K562 (cell line): Measurements from ENCODE around the gene FAM234A. TPM values are rescaled to one million over a fixed set of nuclear protein-coding genes. Genes with fewer than 3 reads are reported as not detected.

Source experiments
- MEF2A ChIP-seq: IDR thresholded peaks from 2 replicates; pipeline ENCODE4 v1.6.1; 2011; ENCODE audit warnings: low read depth, mild to moderate bottlenecking, low read length, moderate library complexity; ENCODE audit not compliant: control insufficient read depth
- NBN ChIP-seq: fragments of 450-650 bp; IDR thresholded peaks from 2 replicates; pipeline ENCODE4 v1.6.1; 2016; ENCODE audit warnings: low read depth, mild to moderate bottlenecking
- ZNF407 ChIP-seq: fragments of 450-650 bp; IDR thresholded peaks from 2 replicates; pipeline ENCODE4 v1.6.1; 2016; ENCODE audit warnings: low read depth
- polyA plus RNA-seq, 8 experiments: library from polyadenylated mRNA; depleted of rRNA in 4 of 8; stranded (reverse) in 5 of 8; unstranded in 3 of 8; fragments of >200 nt; fragmentation: Nextera tagmentation in 2 of 8; fragmentation: Illumina TruSeq in 1 of 8; extraction: Ambion mirVana in 2 of 8; extraction: Trizol in 1 of 8; gene quantifications; 2 replicates each; pipeline versions ENCODE4 v1.2.1 to v1.2.3, GENCODE V29; 2011 to 2014; ENCODE audit warnings: inconsistent platforms in 1 of 8, missing spikeins in 1 of 8
- total RNA-seq, 7 experiments: library from RNA; depleted of rRNA in 6 of 7; stranded (reverse); fragments of >200 nt in 6 of 7; fragmentation: Illumina TruSeq in 2 of 7; extraction: Trizol in 2 of 7; gene quantifications; 2 replicates each; pipeline versions ENCODE4 v1.2.1 to v1.2.3, GENCODE V29; 2011 to 2021; ENCODE audit warnings: low replicate concordance in 1 of 7
- TF ChIP-seq, protein P1 (sequence below): sonication (generic); formaldehyde crosslinking; IDR thresholded peaks from 2 replicates; pipeline ENCODE4 v1.8.0; 2023; ENCODE audit warnings: missing genetic modification reagents, mild to moderate bottlenecking, borderline replicate concordance
- TF ChIP-seq, protein P2 (sequence below): fragments of 250-450 bp; sonication (Bioruptor Pico); IDR thresholded peaks from 2 replicates; pipeline ENCODE4 v1.4.0; 2020; ENCODE audit warnings: mild to moderate bottlenecking, moderate library complexity, borderline replicate concordance

The FAM234A gene
- total and polyA plus RNA-seq, 9 of the 15 experiments (the other 6 are each of a cell fraction or from before 2014, with no cell fraction given) = 1.0 to 47.9 (median 15.0) TPM

DNA sequence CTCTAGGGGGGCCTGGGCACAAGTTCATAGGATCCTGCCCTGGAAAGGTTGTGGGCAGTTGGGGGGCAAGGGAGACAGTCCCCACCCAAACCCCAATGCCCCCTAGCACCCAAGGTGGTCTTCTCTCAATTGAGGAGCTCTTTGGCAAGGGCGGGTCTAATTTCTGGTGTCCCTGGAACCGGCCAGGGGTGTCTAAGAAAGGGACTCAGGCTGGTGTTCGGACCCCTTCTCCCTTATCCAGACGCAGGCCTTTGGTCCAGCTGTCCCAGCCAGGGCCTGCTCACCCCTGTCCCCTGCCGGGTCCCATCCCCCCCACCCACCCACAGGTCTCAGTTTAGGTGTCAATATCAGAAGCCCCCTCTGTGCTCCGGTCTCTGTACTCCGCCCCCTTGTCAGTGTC, 44.9 kb downstream of the FAM234A start (continued):
- TF ChIP-seq ZNF407 (no peak), NBN (no peak), MEF2A (no peak)
- TF ChIP-seq, protein P1, sequence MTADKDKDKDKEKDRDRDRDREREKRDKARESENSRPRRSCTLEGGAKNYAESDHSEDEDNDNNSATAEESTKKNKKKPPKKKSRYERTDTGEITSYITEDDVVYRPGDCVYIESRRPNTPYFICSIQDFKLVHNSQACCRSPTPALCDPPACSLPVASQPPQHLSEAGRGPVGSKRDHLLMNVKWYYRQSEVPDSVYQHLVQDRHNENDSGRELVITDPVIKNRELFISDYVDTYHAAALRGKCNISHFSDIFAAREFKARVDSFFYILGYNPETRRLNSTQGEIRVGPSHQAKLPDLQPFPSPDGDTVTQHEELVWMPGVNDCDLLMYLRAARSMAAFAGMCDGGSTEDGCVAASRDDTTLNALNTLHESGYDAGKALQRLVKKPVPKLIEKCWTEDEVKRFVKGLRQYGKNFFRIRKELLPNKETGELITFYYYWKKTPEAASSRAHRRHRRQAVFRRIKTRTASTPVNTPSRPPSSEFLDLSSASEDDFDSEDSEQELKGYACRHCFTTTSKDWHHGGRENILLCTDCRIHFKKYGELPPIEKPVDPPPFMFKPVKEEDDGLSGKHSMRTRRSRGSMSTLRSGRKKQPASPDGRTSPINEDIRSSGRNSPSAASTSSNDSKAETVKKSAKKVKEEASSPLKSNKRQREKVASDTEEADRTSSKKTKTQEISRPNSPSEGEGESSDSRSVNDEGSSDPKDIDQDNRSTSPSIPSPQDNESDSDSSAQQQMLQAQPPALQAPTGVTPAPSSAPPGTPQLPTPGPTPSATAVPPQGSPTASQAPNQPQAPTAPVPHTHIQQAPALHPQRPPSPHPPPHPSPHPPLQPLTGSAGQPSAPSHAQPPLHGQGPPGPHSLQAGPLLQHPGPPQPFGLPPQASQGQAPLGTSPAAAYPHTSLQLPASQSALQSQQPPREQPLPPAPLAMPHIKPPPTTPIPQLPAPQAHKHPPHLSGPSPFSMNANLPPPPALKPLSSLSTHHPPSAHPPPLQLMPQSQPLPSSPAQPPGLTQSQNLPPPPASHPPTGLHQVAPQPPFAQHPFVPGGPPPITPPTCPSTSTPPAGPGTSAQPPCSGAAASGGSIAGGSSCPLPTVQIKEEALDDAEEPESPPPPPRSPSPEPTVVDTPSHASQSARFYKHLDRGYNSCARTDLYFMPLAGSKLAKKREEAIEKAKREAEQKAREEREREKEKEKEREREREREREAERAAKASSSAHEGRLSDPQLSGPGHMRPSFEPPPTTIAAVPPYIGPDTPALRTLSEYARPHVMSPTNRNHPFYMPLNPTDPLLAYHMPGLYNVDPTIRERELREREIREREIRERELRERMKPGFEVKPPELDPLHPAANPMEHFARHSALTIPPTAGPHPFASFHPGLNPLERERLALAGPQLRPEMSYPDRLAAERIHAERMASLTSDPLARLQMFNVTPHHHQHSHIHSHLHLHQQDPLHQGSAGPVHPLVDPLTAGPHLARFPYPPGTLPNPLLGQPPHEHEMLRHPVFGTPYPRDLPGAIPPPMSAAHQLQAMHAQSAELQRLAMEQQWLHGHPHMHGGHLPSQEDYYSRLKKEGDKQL = no peak
- TF ChIP-seq, protein P2, sequence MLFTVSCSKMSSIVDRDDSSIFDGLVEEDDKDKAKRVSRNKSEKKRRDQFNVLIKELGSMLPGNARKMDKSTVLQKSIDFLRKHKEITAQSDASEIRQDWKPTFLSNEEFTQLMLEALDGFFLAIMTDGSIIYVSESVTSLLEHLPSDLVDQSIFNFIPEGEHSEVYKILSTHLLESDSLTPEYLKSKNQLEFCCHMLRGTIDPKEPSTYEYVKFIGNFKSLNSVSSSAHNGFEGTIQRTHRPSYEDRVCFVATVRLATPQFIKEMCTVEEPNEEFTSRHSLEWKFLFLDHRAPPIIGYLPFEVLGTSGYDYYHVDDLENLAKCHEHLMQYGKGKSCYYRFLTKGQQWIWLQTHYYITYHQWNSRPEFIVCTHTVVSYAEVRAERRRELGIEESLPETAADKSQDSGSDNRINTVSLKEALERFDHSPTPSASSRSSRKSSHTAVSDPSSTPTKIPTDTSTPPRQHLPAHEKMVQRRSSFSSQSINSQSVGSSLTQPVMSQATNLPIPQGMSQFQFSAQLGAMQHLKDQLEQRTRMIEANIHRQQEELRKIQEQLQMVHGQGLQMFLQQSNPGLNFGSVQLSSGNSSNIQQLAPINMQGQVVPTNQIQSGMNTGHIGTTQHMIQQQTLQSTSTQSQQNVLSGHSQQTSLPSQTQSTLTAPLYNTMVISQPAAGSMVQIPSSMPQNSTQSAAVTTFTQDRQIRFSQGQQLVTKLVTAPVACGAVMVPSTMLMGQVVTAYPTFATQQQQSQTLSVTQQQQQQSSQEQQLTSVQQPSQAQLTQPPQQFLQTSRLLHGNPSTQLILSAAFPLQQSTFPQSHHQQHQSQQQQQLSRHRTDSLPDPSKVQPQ (CRISPR knock-in tag) = no peak
